HEK293T (cell line): ENCODE data around the gene DIP2A.

Source experiments
- ELF4 ChIP-seq: fragments of 450-650 bp; IDR thresholded peaks from 2 replicates; pipeline ENCODE4 v1.6.1; 2017; ENCODE audit warnings: antibody characterized with exemption
- FOXA1 ChIP-seq: fragments of 450-650 bp; IDR thresholded peaks from 2 replicates; pipeline ENCODE4 v1.6.1; 2016; ENCODE audit warnings: mild to moderate bottlenecking
- FOXK2 ChIP-seq: fragments of 450-650 bp; IDR thresholded peaks from 2 replicates; pipeline ENCODE4 v1.6.1; 2016; ENCODE audit warnings: mild to moderate bottlenecking
- FOXM1 ChIP-seq: fragments of 450-650 bp; IDR thresholded peaks from 2 replicates; pipeline ENCODE4 v1.6.1; 2017; ENCODE audit warnings: mild to moderate bottlenecking, borderline replicate concordance
- HDGF ChIP-seq: fragments of 450-650 bp; IDR thresholded peaks from 2 replicates; pipeline ENCODE4 v1.6.1; 2017; ENCODE audit warnings: antibody characterized with exemption, borderline replicate concordance
- LEF1 ChIP-seq: fragments of 450-650 bp; IDR thresholded peaks from 2 replicates; pipeline ENCODE4 v1.6.1; 2017; ENCODE audit warnings: mild to moderate bottlenecking, borderline replicate concordance
- SP1 ChIP-seq: fragments of 450-650 bp; IDR thresholded peaks from 2 replicates; pipeline ENCODE4 v1.6.1; 2017
- SUZ12 ChIP-seq: fragments of 450-650 bp; IDR thresholded peaks from 2 replicates; pipeline ENCODE4 v1.6.1; 2016; ENCODE audit warnings: mild to moderate bottlenecking
- TARDBP ChIP-seq: fragments of 450-650 bp; IDR thresholded peaks from 2 replicates; pipeline ENCODE4 v1.6.1; 2016
- ZNF384 ChIP-seq: fragments of 450-650 bp; IDR thresholded peaks from 2 replicates; pipeline ENCODE4 v1.6.1; 2016

GRCh38 chr21:46459024-46459355 is 299 bp downstream of the DIP2A start:
- TF ChIP-seq FOXM1 (no peak), HDGF (no peak), FOXK2 (no peak), LEF1 (no peak), SP1 (no peak), ELF4 (no peak), ZNF384 (no peak), SUZ12 (no peak), FOXA1 (no peak), TARDBP (no peak)
